SK-N-MC (cell line): ENCODE data around the gene UGT2B17.
"Not testable (repeated sequence)": the region's sequence is repeated elsewhere in the genome, so short reads cannot be mapped to it uniquely, and the experiment has no call there.

Experiments
- EZH2 ChIP-seq: fragments of 200-600 bp; sonication (generic); IDR thresholded peaks from one replicate; pipeline ENCODE4 v1.6.1; 2017; ENCODE audit warnings: antibody characterized with exemption
- FOXP2 ChIP-seq: optimal IDR thresholded peaks from 2 replicates; pipeline ENCODE3; 2011; ENCODE audit warnings: mild to moderate bottlenecking, moderate library complexity; ENCODE audit not compliant: insufficient read depth; ENCODE audit errors: extremely low read length, control extremely low read depth
- POLR2AphosphoS5 ChIP-seq: IDR thresholded peaks from 2 replicates; pipeline ENCODE4 v1.6.1; 2012; ENCODE audit warnings: mild to moderate bottlenecking, low read depth, low read length, borderline replicate concordance

DNA sequence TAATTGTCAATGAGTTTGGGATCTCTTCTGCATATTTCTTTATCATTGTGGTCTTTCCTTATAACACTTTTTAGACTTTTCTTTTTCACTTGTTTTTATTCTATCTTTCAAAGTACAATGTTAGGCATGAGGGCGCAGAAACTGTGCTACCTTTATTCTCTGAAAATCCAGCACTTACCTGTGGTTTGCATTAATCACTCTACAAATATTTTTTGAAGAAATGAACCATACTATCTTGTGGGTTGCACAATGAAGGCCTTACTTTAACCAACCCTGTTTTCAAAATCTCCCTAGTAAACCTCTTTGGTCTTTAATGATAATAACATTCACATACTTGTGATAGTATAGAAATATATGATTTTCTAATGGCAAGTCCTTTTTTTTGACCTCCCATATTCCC lies 11.0 kb downstream of the UGT2B17 start:
- not testable (repeated sequence) for TF ChIP-seq POLR2AphosphoS5, EZH2, FOXP2
